ENCODE results near the gene UROD. TPM values are rescaled to one million over a fixed set of nuclear protein-coding genes. Genes with fewer than 3 reads are reported as not detected.
"Not testable (repeated sequence)": the region's sequence is repeated elsewhere in the genome, so short reads cannot be mapped to it uniquely, and the experiment has no call there.

Gene UROD
- polyA plus RNA-seq, 1 experiment = 185 TPM

- Histone ChIP-seq H3K9me3 (ENCODE audit: control insufficient read depth, insufficient read depth, low read length) (no peaks in the 10 kb centered on the region), H3K27ac (ENCODE audit: low read depth, low read length) (no peak overlapping the region), H3K27me3 (ENCODE audit: control insufficient read depth, insufficient read depth, low read length) (peaks cover 10% of the 10 kb centered on the region), H3K4me3 (ENCODE audit: low read depth, low read length) (no peak overlapping the region)
- ChIA-PET CTCF (interaction anchor here (1.0 kb wide), 1 partner anchor 248 kb away, joined by 3 read pairs; no protein-coding TSS in a partner anchor), POLR2A (interaction anchor here (0.5 kb wide), 1 partner anchor 20 kb away, joined by 3 read pairs; no protein-coding TSS in a partner anchor)
- DNase-seq (ENCODE audit: low read depth, low spot score) = no peak
- no peak for TF ChIP-seq CTCF (IDR thresholded peaks at IDR 0.05; ENCODE audit: low read depth, low read length)
These were observed 39.1 kb downstream of the UROD start for GRCh38 chr1:45051005-45051772.

GRCh38 chr1:45057542-45057941 is 45.5 kb downstream of the UROD start:
- CTCF ChIA-PET = no interaction called here
- no peak overlapping the region for H3K27ac ChIP-seq (ENCODE audit: low read depth, low read length)
- no peak for DNase-seq (ENCODE audit: low read depth, low spot score)
- POLR2A ChIA-PET = no interaction called here
- no peak overlapping the region for H3K4me3 ChIP-seq (ENCODE audit: low read depth, low read length)
- no peaks in the 10 kb centered on the region for H3K9me3 ChIP-seq (ENCODE audit: control insufficient read depth, insufficient read depth, low read length)
- H3K27me3 ChIP-seq (ENCODE audit: control insufficient read depth, insufficient read depth, low read length) = peaks cover 2% of the 10 kb centered on the region
- TF ChIP-seq CTCF (IDR thresholded peaks at IDR 0.05; ENCODE audit: low read depth, low read length) = no peak

- ChIA-PET CTCF (no interaction called here), POLR2A (no interaction called here)
These were observed 47.8 kb downstream of the UROD start for GRCh38 chr1:45059829-45060228.

GRCh38 chr1:45062463-45062862 is 50.4 kb downstream of the UROD start:
- POLR2A ChIA-PET; H3K27me3 ChIP-seq (ENCODE audit: control insufficient read depth, insufficient read depth, low read length); DNase-seq (ENCODE audit: low read depth, low spot score); H3K4me3 ChIP-seq (ENCODE audit: low read depth, low read length); H3K9me3 ChIP-seq (ENCODE audit: control insufficient read depth, insufficient read depth, low read length); H3K27ac ChIP-seq (ENCODE audit: low read depth, low read length); CTCF ChIA-PET: not testable (repeated sequence)

More at GRCh38 chr1:45059829-45060228, 47.8 kb downstream of the UROD start:
- Histone ChIP-seq H3K4me3 (ENCODE audit: low read depth, low read length) (no peak overlapping the region), H3K27me3 (ENCODE audit: control insufficient read depth, insufficient read depth, low read length) (no peaks in the 10 kb centered on the region), H3K9me3 (ENCODE audit: control insufficient read depth, insufficient read depth, low read length) (no peaks in the 10 kb centered on the region), H3K27ac (ENCODE audit: low read depth, low read length) (no peak overlapping the region)
- no peak for TF ChIP-seq CTCF (IDR thresholded peaks at IDR 0.05; ENCODE audit: low read depth, low read length)
- no peak for DNase-seq (ENCODE audit: low read depth, low spot score)

- H3K4me3 ChIP-seq (ENCODE audit: low read depth, low read length) = no peak overlapping the region
- ChIA-PET POLR2A (no interaction called here), CTCF (no interaction called here)
- peaks cover 2% of the 10 kb centered on the region for H3K27me3 ChIP-seq (ENCODE audit: control insufficient read depth, insufficient read depth, low read length)
- DNase-seq (ENCODE audit: low read depth, low spot score) = no peak
- no peaks in the 10 kb centered on the region for H3K9me3 ChIP-seq (ENCODE audit: control insufficient read depth, insufficient read depth, low read length)
- TF ChIP-seq CTCF (IDR thresholded peaks at IDR 0.05; ENCODE audit: low read depth, low read length) = no peak
- H3K27ac ChIP-seq (ENCODE audit: low read depth, low read length) = no peak overlapping the region
These were observed 53.0 kb downstream of the UROD start for GRCh38 chr1:45065083-45065482.

Other genes starting within 250 kb of the UROD start
- gene RPS8, start 236.7 kb upstream of the UROD start, polyA plus RNA-seq (2011; rRNA removed) = 2,661 and 2,755 TPM in 2 replicates
- 0.07 and 0.17 TPM in 2 replicates for gene BEST4, start 224.1 kb upstream of the UROD start, polyA plus RNA-seq (2011; rRNA removed)
- gene PLK3, start 211.9 kb upstream of the UROD start, polyA plus RNA-seq (2011; rRNA removed) = 14.2 and 20.1 TPM in 2 replicates
- gene DYNLT4, start 204.9 kb upstream of the UROD start, polyA plus RNA-seq (2011; rRNA removed) = not detected in 2 replicates
- gene BTBD19, start 203.7 kb upstream of the UROD start, polyA plus RNA-seq (2011; rRNA removed) = 6.9 and 7.3 TPM in 2 replicates
- 0.20 and 0.36 TPM in 2 replicates for gene PTCH2, start 169.0 kb upstream of the UROD start, polyA plus RNA-seq (2011; rRNA removed)
- 44.0 and 52.4 TPM in 2 replicates for gene EIF2B3, start 25.7 kb upstream of the UROD start, polyA plus RNA-seq (2011; rRNA removed)
- gene HECTD3, start 930 bp upstream of the UROD start, polyA plus RNA-seq (2011; rRNA removed) = 40.8 and 52.0 TPM in 2 replicates
- 0.06 and 0.09 TPM in 2 replicates for gene ZSWIM5, start 194.4 kb downstream of the UROD start, polyA plus RNA-seq (2011; rRNA removed)

Measured in AG04450 (cell line).